ENCODE measurements around the gene R3HCC1L. TPM values are rescaled to one million over a fixed set of nuclear protein-coding genes. Genes with fewer than 3 reads are reported as not detected.

The R3HCC1L gene
- total RNA-seq: 14.8 and 14.9 TPM in 2 replicates

DNA sequence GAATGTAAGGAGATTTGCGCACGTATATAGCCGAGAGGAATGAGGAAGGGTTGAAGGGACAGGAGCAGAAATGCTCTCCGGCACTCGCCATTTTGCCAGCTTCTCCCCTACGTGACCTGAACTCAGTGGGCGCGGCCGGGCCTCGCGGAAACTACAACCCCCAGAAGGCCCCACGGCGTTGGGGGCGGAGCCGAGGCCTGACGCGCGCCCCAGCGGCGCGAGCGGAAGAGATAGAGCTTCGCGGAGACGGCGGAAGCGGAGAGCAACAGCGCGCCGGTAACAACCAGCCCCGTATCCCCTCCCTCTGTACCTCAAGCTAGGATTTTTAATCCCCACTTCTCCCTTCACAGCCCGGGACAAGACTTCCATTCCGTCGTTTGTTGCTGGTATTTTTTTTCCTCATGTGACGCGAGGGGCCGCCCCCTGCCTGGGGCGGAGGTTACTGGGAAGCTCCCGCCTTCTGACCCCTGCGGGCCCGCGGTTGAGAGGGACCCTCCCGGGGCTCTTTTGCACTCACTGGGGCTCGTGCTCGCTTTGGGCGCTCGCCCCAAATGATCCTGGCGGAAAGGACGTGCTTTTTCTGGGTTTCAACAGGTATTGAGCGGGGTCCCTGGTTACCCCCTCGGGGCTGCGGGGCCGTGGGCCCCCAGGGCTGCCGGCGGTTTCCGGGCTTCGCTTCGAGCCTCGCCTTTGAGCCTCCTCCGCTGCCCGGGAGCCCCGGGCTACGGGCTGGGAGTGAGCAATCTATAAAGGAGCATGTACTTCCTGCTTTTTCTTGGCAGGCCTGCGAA lies at the start of gene R3HCC1L:
R3HCC1L (plus strand) TSS at position 227 of the 791 bp plus-strand sequence. CDS start 73,458 bp downstream, outside the sequence.

GRCh38 chr10:98267894-98268693 lies 133.6 kb downstream of the R3HCC1L start, which contains the start of gene LOXL4:
LOXL4 (minus strand) TSS chr10:98268194; CDS start chr10:98263019, 5,175 bp downstream.

Other genes starting within 250 kb of the R3HCC1L start
- 4.7 and 5.8 TPM in 2 replicates for gene CRTAC1, start 104.0 kb upstream of the R3HCC1L start, total RNA-seq
- gene LOXL4, start 133.5 kb downstream of the R3HCC1L start, total RNA-seq: 13.7 and 32.8 TPM in 2 replicates

All from articular chondrocyte of knee joint (primary cell).